Liver (tissue), 9 donors: ENCODE measurements around the gene AGAP2. TPM values are rescaled to one million over a fixed set of nuclear protein-coding genes. Genes with fewer than 3 reads are reported as not detected.

ENCODE experiments used
- DNase-seq: peaks from one replicate; pipeline ENCODE4 v3.0.0-alpha.2; 2017; ENCODE audit warnings: low spot score
- H3K27ac ChIP-seq, 2 donors: one replicate each; pipeline ENCODE4 v1.7.0; 2013; ENCODE audit warnings: inconsistent platforms in 2 of 2, low read length in 2 of 2, control low read depth in 1 of 2, low read depth in 1 of 2, mild to moderate bottlenecking in 1 of 2
- H3K27me3 ChIP-seq, 4 donors: one replicate each; pipeline versions ENCODE4 v1.6.1 to v1.7.0; 2013; ENCODE audit warnings: low read length in 3 of 4, inconsistent platforms in 1 of 4, mild to moderate bottlenecking in 1 of 4, moderate library complexity in 1 of 4; ENCODE audit not compliant: control insufficient read depth in 4 of 4, insufficient read depth in 4 of 4
- H3K36me3 ChIP-seq, 4 donors: one replicate each; pipeline versions ENCODE4 v1.6.1 to v1.7.0; 2013; ENCODE audit warnings: low read length in 3 of 4, mild to moderate bottlenecking in 3 of 4, low read depth in 1 of 4, moderate library complexity in 1 of 4; ENCODE audit not compliant: control insufficient read depth in 4 of 4, insufficient read depth in 3 of 4
- H3K4me1 ChIP-seq, 4 donors: one replicate each; pipeline versions ENCODE4 v1.6.1 to v1.7.0; 2013; ENCODE audit warnings: low read length in 3 of 4, mild to moderate bottlenecking in 3 of 4, moderate library complexity in 1 of 4; ENCODE audit not compliant: control insufficient read depth in 4 of 4, insufficient read depth in 4 of 4
- H3K4me3 ChIP-seq, 3 donors: one replicate each; pipeline versions ENCODE4 v1.6.1 to v1.7.0; 2013; ENCODE audit warnings: low read length in 3 of 3, control low read depth in 1 of 3, low read depth in 1 of 3, mild to moderate bottlenecking in 1 of 3
- H3K9ac ChIP-seq, 2 donors: one replicate each; pipeline ENCODE4 v1.7.0; 2013; ENCODE audit warnings: low read length in 2 of 2, mild to moderate bottlenecking in 2 of 2, moderate library complexity in 2 of 2, control low read depth in 1 of 2, low read depth in 1 of 2
- H3K9me3 ChIP-seq, 4 donors: one replicate each; pipeline versions ENCODE4 v1.6.1 to v1.7.0; 2013; ENCODE audit warnings: low read length in 3 of 4; ENCODE audit not compliant: control insufficient read depth in 4 of 4
- CTCF ChIP-seq: fragments of 150-350 bp; IDR thresholded peaks from 2 replicates; pipeline ENCODE4 v1.5.1; 2017; ENCODE audit warnings: improper control_type of control experiment, low read depth, low read length; ENCODE audit not compliant: missing input control
- EGR1 ChIP-seq, 2 donors: IDR thresholded peaks; 2 replicates each; pipeline ENCODE4 v1.6.1; 2016 to 2018; ENCODE audit warnings: antibody characterized with exemption in 2 of 2, low read depth in 2 of 2
- FOXA1 ChIP-seq: IDR thresholded peaks from 2 replicates; pipeline ENCODE4 v1.6.1; 2016; ENCODE audit warnings: antibody characterized with exemption
- FOXA2 ChIP-seq: IDR thresholded peaks from 2 replicates; pipeline ENCODE4 v1.6.1; 2016; ENCODE audit warnings: antibody characterized with exemption
- GABPA ChIP-seq, 2 donors: IDR thresholded peaks in 1 of 2; conservative IDR thresholded peaks in 1 of 2; 2 replicates each; pipeline ENCODE4 v1.6.1; 2016; ENCODE audit warnings: antibody characterized with exemption in 2 of 2, mild to moderate bottlenecking in 1 of 2, moderate library complexity in 1 of 2
- HNF4A ChIP-seq, 2 donors: conservative IDR thresholded peaks; 2 replicates each; pipeline ENCODE4 v1.6.1; 2016; ENCODE audit warnings: antibody characterized with exemption in 2 of 2, mild to moderate bottlenecking in 2 of 2
- HNF4G ChIP-seq: IDR thresholded peaks from 2 replicates; pipeline ENCODE4 v1.6.1; 2016; ENCODE audit warnings: antibody characterized with exemption
- JUND ChIP-seq, 2 donors: IDR thresholded peaks; 2 replicates each; pipeline ENCODE4 v1.6.1; 2016; ENCODE audit warnings: antibody characterized with exemption in 2 of 2
- NR2F2 ChIP-seq: IDR thresholded peaks from 2 replicates; pipeline ENCODE4 v1.6.1; 2016; ENCODE audit warnings: antibody characterized with exemption
- RAD21 ChIP-seq, 2 donors: IDR thresholded peaks; 2 replicates each; pipeline ENCODE4 v1.6.1; 2016; ENCODE audit warnings: antibody characterized with exemption in 2 of 2, mild to moderate bottlenecking in 2 of 2
- RXRA ChIP-seq, 2 donors: IDR thresholded peaks; 2 replicates each; pipeline ENCODE4 v1.6.1; 2017 to 2018; ENCODE audit warnings: antibody characterized with exemption in 2 of 2, mild to moderate bottlenecking in 1 of 2
- SP1 ChIP-seq: IDR thresholded peaks from 2 replicates; pipeline ENCODE4 v1.6.1; 2018; ENCODE audit warnings: antibody characterized with exemption, mild to moderate bottlenecking
- TAF1 ChIP-seq: conservative IDR thresholded peaks from 2 replicates; pipeline ENCODE4 v1.6.1; 2016; ENCODE audit warnings: antibody characterized with exemption, mild to moderate bottlenecking
- YY1 ChIP-seq: IDR thresholded peaks from 2 replicates; pipeline ENCODE4 v1.6.1; 2016; ENCODE audit warnings: antibody characterized with exemption, mild to moderate bottlenecking
- WGBS: extraction: QIAGEN DNeasy Blood & Tissue Kit; methylation state at CpG from one replicate; pipeline ENCODE4 v1.1.7; 2013; 5-methylcytosine and 5-hydroxymethylcytosine counted together
- polyA plus RNA-seq, 2 donors: library from polyadenylated mRNA; stranded (reverse) in 1 of 2; unstranded in 1 of 2; fragments of 200-250 nt in 1 of 2; fragments of >200 nt in 1 of 2; fragmentation: Nextera tagmentation in 1 of 2; extraction: Ambion mirVana in 1 of 2; gene quantifications; one replicate each; pipeline versions ENCODE4 v1.2.1 to v1.2.3, GENCODE V29; 2013 to 2015
- total RNA-seq, 2 donors: library from RNA; depleted of rRNA; stranded (reverse); fragments of >200 nt; gene quantifications; one replicate each; pipeline ENCODE4 v1.2.3, GENCODE V29; 2014
- TF ChIP-seq, protein P1 (sequence below): IDR thresholded peaks from 2 replicates; pipeline ENCODE4 v1.6.1; 2016; ENCODE audit warnings: antibody characterized with exemption
- TF ChIP-seq, protein P2 (sequence below): IDR thresholded peaks from 2 replicates; pipeline ENCODE4 v1.6.1; 2016; ENCODE audit warnings: antibody characterized with exemption
- TF ChIP-seq, protein P3 (sequence below): IDR thresholded peaks from 2 replicates; pipeline ENCODE4 v1.6.1; 2016; ENCODE audit warnings: antibody characterized with exemption, mild to moderate bottlenecking
- TF ChIP-seq, protein P4 (sequence below): IDR thresholded peaks from 2 replicates; pipeline ENCODE4 v1.6.1; 2016; ENCODE audit warnings: antibody characterized with exemption
- donor health status: healthy.
- donor health status: healthy.
- donor health status: healthy.
- donor health status: healthy.
- donor health status: healthy.

Gene AGAP2
- total and polyA plus RNA-seq, 4 donors: 0.18 to 1.7 (median 0.64) TPM

DNA sequence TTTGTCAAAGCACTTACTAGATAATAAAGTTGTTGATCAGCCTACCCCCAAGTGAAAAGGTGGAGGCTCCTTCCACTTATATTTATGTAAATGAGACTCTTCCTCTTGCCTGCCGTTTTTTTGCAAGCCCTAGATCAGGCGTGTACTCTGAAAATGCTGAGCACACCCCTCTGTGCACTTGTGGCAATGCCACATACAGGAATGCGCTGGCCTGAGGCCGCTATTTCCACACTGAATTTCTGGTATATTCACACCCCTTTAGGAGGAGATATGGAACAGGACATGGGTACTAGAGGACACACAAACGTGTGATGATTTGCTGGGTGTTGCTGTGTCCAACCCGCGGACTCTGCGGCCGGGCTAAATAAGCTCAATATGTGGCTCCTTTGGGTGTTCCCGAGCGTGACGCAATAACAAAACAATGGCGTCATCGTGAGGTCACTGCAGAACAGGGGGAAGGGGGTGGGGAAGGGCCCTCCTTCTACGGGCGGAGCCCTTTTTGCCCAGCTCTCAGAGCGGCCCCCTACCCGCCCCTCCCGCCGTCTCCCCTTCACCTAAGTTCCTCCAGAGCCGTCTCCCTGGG, 5.7 kb upstream of the AGAP2 start:
- WGBS: 13% methylated on average over 21 of the region's 21 CpGs
- TF ChIP-seq EGR1 (IDR thresholded peaks at IDR 0.05; ENCODE audit: low read depth in 2 of 2): peak in 1 of 2 donors; percentile 5
- TF ChIP-seq RXRA (IDR thresholded peaks at IDR 0.05): no peak
- DNase-seq: peak; percentile 70
- Histone ChIP-seq H3K4me1 (peaks cover 3 to 12% (median 6%) of the 10 kb centered on the region in 4 donors), H3K27me3 (no peaks in the 10 kb centered on the region), H3K27ac (peak overlapping the region; percentile 77 to 85), H3K36me3 (peaks cover 4 to 21% (median 13%) of the 10 kb centered on the region in 4 donors), H3K4me3 (peak overlapping the region; percentile 62 to 82 (median 65)), H3K9me3 (no peaks in the 10 kb centered on the region), H3K9ac (peak overlapping the region in 1 of 2 donors; percentile 28)

- no peak overlapping the region for H3K9ac ChIP-seq
- H3K27me3 ChIP-seq: peaks cover 0 to 4% (median 0%) of the 10 kb centered on the region in 4 donors
- H3K27ac ChIP-seq: no peak overlapping the region
- no peaks in the 10 kb centered on the region for H3K9me3 ChIP-seq
- peaks cover 2 to 15% (median 8%) of the 10 kb centered on the region in 4 donors for H3K36me3 ChIP-seq
- peaks cover 3 to 16% (median 6%) of the 10 kb centered on the region in 4 donors for H3K4me1 ChIP-seq
- no peak overlapping the region for H3K4me3 ChIP-seq
- WGBS: 87% methylated on average over 2 of the region's 2 CpGs
- no peak for TF ChIP-seq FOXA2
- no peak for TF ChIP-seq RAD21 (IDR thresholded peaks at IDR 0.05)
- TF ChIP-seq EGR1 (IDR thresholded peaks at IDR 0.05; ENCODE audit: low read depth in 2 of 2): no peak
- TF ChIP-seq JUND (IDR thresholded peaks at IDR 0.05): no peak
- TF ChIP-seq HNF4G: no peak
- TF ChIP-seq, protein P1, sequence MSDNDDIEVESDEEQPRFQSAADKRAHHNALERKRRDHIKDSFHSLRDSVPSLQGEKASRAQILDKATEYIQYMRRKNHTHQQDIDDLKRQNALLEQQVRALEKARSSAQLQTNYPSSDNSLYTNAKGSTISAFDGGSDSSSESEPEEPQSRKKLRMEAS: no peak
- TF ChIP-seq, protein P2, sequence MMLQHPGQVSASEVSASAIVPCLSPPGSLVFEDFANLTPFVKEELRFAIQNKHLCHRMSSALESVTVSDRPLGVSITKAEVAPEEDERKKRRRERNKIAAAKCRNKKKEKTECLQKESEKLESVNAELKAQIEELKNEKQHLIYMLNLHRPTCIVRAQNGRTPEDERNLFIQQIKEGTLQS: no peak
- TF ChIP-seq CTCF: no peak
- no peak for TF ChIP-seq GABPA (IDR thresholded peaks at IDR 0.05 in 1 of 2, conservative IDR thresholded peaks at IDR 0.05 in 1 of 2)
- no peak for TF ChIP-seq NR2F2
- TF ChIP-seq YY1: no peak
- no peak for TF ChIP-seq SP1
- no peak for TF ChIP-seq RXRA (IDR thresholded peaks at IDR 0.05)
- TF ChIP-seq, protein P3, sequence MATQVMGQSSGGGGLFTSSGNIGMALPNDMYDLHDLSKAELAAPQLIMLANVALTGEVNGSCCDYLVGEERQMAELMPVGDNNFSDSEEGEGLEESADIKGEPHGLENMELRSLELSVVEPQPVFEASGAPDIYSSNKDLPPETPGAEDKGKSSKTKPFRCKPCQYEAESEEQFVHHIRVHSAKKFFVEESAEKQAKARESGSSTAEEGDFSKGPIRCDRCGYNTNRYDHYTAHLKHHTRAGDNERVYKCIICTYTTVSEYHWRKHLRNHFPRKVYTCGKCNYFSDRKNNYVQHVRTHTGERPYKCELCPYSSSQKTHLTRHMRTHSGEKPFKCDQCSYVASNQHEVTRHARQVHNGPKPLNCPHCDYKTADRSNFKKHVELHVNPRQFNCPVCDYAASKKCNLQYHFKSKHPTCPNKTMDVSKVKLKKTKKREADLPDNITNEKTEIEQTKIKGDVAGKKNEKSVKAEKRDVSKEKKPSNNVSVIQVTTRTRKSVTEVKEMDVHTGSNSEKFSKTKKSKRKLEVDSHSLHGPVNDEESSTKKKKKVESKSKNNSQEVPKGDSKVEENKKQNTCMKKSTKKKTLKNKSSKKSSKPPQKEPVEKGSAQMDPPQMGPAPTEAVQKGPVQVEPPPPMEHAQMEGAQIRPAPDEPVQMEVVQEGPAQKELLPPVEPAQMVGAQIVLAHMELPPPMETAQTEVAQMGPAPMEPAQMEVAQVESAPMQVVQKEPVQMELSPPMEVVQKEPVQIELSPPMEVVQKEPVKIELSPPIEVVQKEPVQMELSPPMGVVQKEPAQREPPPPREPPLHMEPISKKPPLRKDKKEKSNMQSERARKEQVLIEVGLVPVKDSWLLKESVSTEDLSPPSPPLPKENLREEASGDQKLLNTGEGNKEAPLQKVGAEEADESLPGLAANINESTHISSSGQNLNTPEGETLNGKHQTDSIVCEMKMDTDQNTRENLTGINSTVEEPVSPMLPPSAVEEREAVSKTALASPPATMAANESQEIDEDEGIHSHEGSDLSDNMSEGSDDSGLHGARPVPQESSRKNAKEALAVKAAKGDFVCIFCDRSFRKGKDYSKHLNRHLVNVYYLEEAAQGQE: no peak
- TF ChIP-seq, protein P4, sequence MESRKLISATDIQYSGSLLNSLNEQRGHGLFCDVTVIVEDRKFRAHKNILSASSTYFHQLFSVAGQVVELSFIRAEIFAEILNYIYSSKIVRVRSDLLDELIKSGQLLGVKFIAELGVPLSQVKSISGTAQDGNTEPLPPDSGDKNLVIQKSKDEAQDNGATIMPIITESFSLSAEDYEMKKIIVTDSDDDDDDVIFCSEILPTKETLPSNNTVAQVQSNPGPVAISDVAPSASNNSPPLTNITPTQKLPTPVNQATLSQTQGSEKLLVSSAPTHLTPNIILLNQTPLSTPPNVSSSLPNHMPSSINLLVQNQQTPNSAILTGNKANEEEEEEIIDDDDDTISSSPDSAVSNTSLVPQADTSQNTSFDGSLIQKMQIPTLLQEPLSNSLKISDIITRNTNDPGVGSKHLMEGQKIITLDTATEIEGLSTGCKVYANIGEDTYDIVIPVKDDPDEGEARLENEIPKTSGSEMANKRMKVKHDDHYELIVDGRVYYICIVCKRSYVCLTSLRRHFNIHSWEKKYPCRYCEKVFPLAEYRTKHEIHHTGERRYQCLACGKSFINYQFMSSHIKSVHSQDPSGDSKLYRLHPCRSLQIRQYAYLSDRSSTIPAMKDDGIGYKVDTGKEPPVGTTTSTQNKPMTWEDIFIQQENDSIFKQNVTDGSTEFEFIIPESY: no peak
- TF ChIP-seq HNF4A (conservative IDR thresholded peaks at IDR 0.05): no peak
- TF ChIP-seq FOXA1: no peak
- no peak for TF ChIP-seq TAF1
- no peak for DNase-seq
Measured at GRCh38 chr12:57743769-57744168, 5.2 kb upstream of the AGAP2 start.
